Kidney capillary endothelial cell (primary cell): Measurements from ENCODE around the gene FGFR1OP2.
A peak's percentile ranks its signal among the peaks of the same experiment; 100 is the strongest.

Experiments used
- DNase-seq: peaks from one replicate; pipeline ENCODE4 v3.0.0-alpha.2; 2018; ENCODE audit warnings: low spot score

The FGFR1OP2 gene

DNA sequence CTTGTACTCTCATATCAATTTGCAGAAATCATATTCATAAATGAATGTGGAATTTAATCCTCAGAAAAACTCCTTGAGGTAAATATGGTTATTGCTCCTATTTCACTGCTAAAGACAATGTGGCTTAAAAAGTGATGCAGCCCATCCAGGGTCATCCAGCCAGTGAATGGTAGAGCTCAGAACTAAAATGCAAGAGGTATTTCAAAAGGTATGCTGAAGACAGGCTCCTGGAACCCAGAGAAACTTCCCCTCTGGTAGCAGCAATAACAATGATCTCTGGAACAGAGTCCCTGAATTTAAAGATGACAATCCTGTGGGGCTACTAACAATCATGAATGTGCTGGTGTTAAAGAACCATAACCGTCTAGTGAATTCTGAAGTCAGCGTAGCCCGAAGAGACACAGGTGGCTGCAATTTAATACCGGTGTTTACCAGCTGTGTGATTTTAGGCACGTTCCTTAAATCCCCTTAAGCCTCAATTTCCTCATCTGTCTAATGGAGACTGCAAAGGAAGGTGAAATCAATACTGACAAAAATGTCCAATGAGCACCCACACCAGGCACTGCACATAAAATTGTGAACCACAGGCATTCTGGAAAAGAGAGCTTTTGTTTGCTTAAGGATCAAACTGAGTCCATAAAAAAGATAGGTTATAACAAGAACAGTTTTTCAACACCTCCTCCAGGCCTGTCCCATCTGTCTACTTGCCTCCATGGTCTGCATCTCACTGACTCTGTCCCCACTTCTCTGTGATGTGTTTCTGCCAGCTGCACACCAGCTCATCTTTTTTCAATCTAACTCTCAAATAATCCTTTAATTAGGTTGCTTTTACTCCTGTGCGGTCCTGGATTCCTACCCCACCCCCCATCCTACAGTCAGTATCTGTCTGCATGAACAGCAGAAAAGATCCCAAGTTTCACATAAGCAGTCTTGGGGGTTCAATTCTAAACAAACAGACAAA lies 65.4 kb downstream of the FGFR1OP2 start:
- no peak for DNase-seq

DNA sequence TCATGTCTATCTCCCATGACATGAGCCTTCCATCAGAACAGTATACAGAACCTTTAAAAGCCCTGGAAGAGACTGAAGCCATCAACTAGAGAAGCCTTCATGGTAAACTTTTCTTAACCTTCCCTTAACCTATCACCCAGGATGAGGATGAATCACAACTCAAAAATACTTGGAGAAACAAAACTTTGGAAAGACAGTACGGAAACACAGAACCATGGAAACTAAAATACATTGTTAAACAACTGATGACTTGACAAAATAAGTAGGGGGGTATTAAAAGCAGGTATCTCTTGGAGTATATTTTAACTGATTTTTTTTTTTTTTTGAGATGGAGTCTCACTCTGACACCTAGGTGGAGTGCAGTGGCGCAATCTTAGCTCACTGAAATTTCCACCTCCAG lies 67.2 kb downstream of the FGFR1OP2 start:
- no peak for DNase-seq

DNA sequence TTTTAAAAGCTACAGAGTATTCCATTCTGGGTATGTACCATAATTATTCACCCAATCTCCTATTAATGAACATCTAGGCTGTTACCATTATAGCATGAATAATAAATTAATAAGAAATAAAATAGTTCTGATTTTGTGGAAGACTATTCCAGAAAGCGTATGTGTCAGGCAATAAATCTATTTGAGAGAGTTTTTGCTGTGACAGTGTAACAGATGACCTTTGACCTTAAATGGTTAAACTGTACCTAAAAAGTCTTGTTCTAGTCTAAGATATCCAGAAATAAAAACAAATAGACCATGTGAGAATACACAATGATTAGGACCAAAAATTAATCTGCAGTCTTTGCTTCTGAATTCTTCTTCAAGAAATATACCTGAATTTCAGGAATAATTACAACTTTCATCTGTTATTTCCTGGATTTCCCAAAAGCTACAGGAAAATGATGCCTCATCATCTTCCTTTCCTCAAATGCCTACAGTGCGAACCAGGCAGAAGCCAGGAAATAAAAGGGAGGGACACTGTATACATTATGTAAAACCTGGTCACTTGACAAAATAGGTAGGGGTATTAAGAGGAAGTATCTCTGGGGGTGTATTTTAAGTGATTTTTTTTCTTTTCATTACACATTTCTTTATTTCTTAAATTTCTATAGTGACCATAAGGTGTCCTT lies 68.7 kb downstream of the FGFR1OP2 start:
- DNase-seq: no peak

GRCh38 chr12:27008081-27008480 lies 69.8 kb downstream of the FGFR1OP2 start:
- no peak for DNase-seq

DNA sequence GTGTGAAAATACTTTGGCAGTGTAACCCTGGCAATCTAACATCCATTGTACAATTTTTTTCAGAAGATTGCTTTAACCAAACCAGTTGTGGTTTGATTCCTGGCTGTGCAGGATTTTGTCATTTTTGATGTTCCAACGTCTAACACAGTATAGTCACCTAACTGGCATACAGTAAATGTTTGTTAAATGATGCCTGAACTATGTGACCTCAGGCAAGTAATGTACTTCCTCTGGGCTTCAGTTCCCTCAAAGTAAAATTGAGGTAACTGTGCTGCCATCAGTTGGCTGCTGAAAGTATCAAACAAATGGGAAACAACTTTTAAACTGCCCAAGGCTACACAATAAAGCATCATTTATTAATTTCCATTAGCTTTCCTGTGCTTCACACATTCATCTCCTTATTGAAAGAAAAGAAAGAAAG lies 71.6 kb downstream of the FGFR1OP2 start:
- DNase-seq: no peak

DNA sequence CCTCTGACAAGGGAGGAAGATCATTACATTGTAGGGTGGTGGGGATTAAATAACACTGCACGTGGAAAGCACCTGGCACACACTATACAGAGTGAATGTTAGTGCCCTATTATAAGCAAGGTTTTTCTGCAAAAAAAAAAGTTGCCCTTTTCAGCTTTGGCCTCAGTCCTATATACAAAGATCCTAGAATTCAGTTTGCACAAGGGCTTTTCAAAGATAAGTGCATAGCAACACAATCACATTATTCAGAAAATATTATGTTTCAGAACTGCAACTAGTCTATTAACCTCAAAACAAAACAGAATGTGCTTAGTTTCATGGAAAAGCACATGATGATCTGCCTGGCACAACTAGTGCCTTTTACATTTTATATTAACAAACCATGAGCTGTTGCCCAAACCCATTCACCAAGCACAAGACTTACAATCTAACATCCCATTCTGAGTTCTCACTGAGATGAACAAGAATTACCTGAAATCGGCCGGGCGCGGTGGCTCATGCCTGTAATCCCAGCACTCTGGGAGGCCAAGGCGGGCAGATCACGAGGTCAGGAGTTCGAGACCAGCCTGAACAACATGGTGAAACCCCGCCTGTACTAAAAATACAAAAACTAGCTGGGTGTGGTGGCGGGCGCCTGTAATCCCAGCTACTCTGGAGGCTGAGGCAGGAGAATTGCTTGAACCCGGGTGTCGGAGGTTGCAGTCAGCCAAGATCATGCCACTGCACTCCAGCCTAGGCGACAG lies 74.1 kb downstream of the FGFR1OP2 start:
- no peak for DNase-seq

GRCh38 chr12:27012982-27013255 lies 74.6 kb downstream of the FGFR1OP2 start:
- DNase-seq: no peak

- peak; percentile 32 for DNase-seq
Measured at GRCh38 chr12:27013611-27014084, 75.4 kb downstream of the FGFR1OP2 start.

- DNase-seq: peak; percentile 85
Measured at GRCh38 chr12:27014085-27014858, 76.0 kb downstream of the FGFR1OP2 start, which contains the start of gene TM7SF3. Gene TM7SF3, minus strand, starts transcription at chr12:27014384. Its CDS starts 216 bp downstream, at chr12:27014168.

- DNase-seq: no peak
Measured at GRCh38 chr12:27014859-27015729, 76.8 kb downstream of the FGFR1OP2 start.

DNA sequence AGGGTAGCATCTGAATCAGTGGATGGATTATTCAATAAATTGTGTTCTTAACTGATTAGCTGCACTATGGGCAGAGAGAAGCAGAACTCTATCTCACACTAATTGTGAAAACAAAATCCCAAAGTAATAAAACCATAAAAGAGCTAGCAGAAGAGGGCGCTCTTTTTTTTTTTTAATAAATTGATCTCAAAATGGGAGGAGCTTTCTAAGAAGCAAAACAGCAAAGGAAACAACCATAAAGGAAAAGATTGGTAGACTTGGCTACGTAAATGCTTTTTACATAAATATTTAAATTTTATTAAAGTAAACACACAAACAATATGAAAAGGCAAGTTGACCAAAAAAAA lies 77.4 kb downstream of the FGFR1OP2 start:
- DNase-seq: peak; percentile 55
